SK-N-MC (cell line): ENCODE data around the gene OR1F1.

Experiments
- DNase-seq: peaks from one replicate; pipeline ENCODE4 v3.0.0-alpha.2; 2011; ENCODE audit warnings: low read depth, low spot score
- H3K27ac ChIP-seq: fragments of 200-600 bp; sonication (generic); 2 replicates; pipeline ENCODE4 v1.5.1; 2016; ENCODE audit warnings: mixed run types
- H3K36me3 ChIP-seq: fragments of 200-600 bp; sonication (generic); 2 replicates; pipeline ENCODE4 v1.6.1; 2017; ENCODE audit warnings: antibody characterized with exemption, low read length, mixed read lengths; ENCODE audit not compliant: insufficient read depth
- H3K4me3 ChIP-seq: fragments of 200-600 bp; sonication (generic); 2 replicates; pipeline ENCODE4 v1.5.1; 2016
- H3K9ac ChIP-seq: fragments of 200-600 bp; sonication (generic); 2 replicates; pipeline ENCODE4 v1.8.0; 2017; ENCODE audit warnings: mixed run types, mixed read lengths; ENCODE audit not compliant: insufficient read length
- H3K9me3 ChIP-seq: fragments of 200-600 bp; sonication (generic); 2 replicates; pipeline ENCODE4 v1.6.1; 2017; ENCODE audit warnings: low read depth, mild to moderate bottlenecking, antibody characterized with exemption, low read length, moderate library complexity, mixed read lengths
- EZH2 ChIP-seq: fragments of 200-600 bp; sonication (generic); IDR thresholded peaks from one replicate; pipeline ENCODE4 v1.6.1; 2017; ENCODE audit warnings: antibody characterized with exemption
- FOXP2 ChIP-seq: optimal IDR thresholded peaks from 2 replicates; pipeline ENCODE3; 2011; ENCODE audit warnings: mild to moderate bottlenecking, moderate library complexity; ENCODE audit not compliant: insufficient read depth; ENCODE audit errors: extremely low read length, control extremely low read depth
- POLR2AphosphoS5 ChIP-seq: IDR thresholded peaks from 2 replicates; pipeline ENCODE4 v1.6.1; 2012; ENCODE audit warnings: mild to moderate bottlenecking, low read depth, low read length, borderline replicate concordance

The OR1F1 gene

GRCh38 chr16:3149193-3149530, 38.8 kb upstream of the OR1F1 start:
- Histone ChIP-seq H3K9me3 (no peaks in the 10 kb centered on the region), H3K9ac (no peak overlapping the region)
- TF ChIP-seq FOXP2 (no peak), POLR2AphosphoS5 (no peak), EZH2 (no peak)

GRCh38 chr16:3149630-3150345, 38.2 kb upstream of the OR1F1 start:
- TF ChIP-seq POLR2AphosphoS5 (no peak), EZH2 (no peak), FOXP2 (no peak)
- Histone ChIP-seq H3K27ac (no peak overlapping the region), H3K9ac (peak overlapping the region; percentile 61), H3K4me3 (peak overlapping the region; percentile 87), H3K9me3 (no peaks in the 10 kb centered on the region), H3K36me3 (no peaks in the 10 kb centered on the region)
- DNase-seq: no peak

More at GRCh38 chr16:3149193-3149530, 38.8 kb upstream of the OR1F1 start:
- no peak overlapping the region for H3K27ac ChIP-seq
- DNase-seq: no peak
- no peaks in the 10 kb centered on the region for H3K36me3 ChIP-seq
- H3K4me3 ChIP-seq: peak overlapping the region; percentile 87; the same call in 1 of the 2 replicates

- peak overlapping the region; percentile 76 for H3K27ac ChIP-seq
- H3K4me3 ChIP-seq: peak overlapping the region; percentile 87
- TF ChIP-seq EZH2 (no peak), POLR2AphosphoS5 (0 out of 2 replicates have a peak, but pooled peaks have one; percentile 18), FOXP2 (peak; percentile 61)
- H3K9me3 ChIP-seq: no peaks in the 10 kb centered on the region
- H3K36me3 ChIP-seq: no peaks in the 10 kb centered on the region
- H3K9ac ChIP-seq: peak overlapping the region; percentile 61
- peak; percentile 96 for DNase-seq
Measured at GRCh38 chr16:3150346-3151218, 37.4 kb upstream of the OR1F1 start.

GRCh38 chr16:3152027-3152276, 36.1 kb upstream of the OR1F1 start:
- Histone ChIP-seq H3K27ac (peak overlapping the region; percentile 19; the same call in 1 of the 2 replicates), H3K36me3 (no peaks in the 10 kb centered on the region), H3K4me3 (peak overlapping the region; percentile 87), H3K9me3 (no peaks in the 10 kb centered on the region), H3K9ac (peak overlapping the region; percentile 28)
- TF ChIP-seq POLR2AphosphoS5 (no peak), FOXP2 (no peak), EZH2 (no peak)
- DNase-seq: no peak

GRCh38 chr16:3152277-3152990, 35.6 kb upstream of the OR1F1 start:
- 0 out of 2 replicates have a peak, but pooled peaks have one; percentile 20 for TF ChIP-seq POLR2AphosphoS5
- TF ChIP-seq FOXP2: no peak
- no peak for TF ChIP-seq EZH2
- peak overlapping the region; percentile 87 for H3K4me3 ChIP-seq
- H3K36me3 ChIP-seq: no peaks in the 10 kb centered on the region
- H3K9ac ChIP-seq: peak overlapping the region; percentile 28
- peak; percentile 88 for DNase-seq
- H3K9me3 ChIP-seq: no peaks in the 10 kb centered on the region
- peak overlapping the region; percentile 19; the same call in 1 of the 2 replicates for H3K27ac ChIP-seq

GRCh38 chr16:3152991-3153368, 35.0 kb upstream of the OR1F1 start:
- H3K9ac ChIP-seq: no peak overlapping the region
- no peaks in the 10 kb centered on the region for H3K36me3 ChIP-seq
- H3K9me3 ChIP-seq: no peaks in the 10 kb centered on the region
- H3K27ac ChIP-seq: no peak overlapping the region
- peak overlapping the region; percentile 87 for H3K4me3 ChIP-seq
- TF ChIP-seq EZH2: no peak
- TF ChIP-seq POLR2AphosphoS5: no peak; the same call in 1 of the 2 replicates
- no peak for TF ChIP-seq FOXP2
- DNase-seq: no peak

GRCh38 chr16:3155181-3155580, 32.8 kb upstream of the OR1F1 start:
- no peaks in the 10 kb centered on the region for H3K9me3 ChIP-seq
- H3K9ac ChIP-seq: no peak overlapping the region
- DNase-seq: no peak
- H3K27ac ChIP-seq: no peak overlapping the region
- no peak overlapping the region for H3K4me3 ChIP-seq
- TF ChIP-seq EZH2: no peak
- TF ChIP-seq FOXP2: no peak
- TF ChIP-seq POLR2AphosphoS5: no peak
- H3K36me3 ChIP-seq: no peaks in the 10 kb centered on the region

GRCh38 chr16:3155972-3156371, 32.0 kb upstream of the OR1F1 start:
- Histone ChIP-seq H3K9ac (no peak overlapping the region), H3K36me3 (no peaks in the 10 kb centered on the region), H3K27ac (no peak overlapping the region), H3K9me3 (no peaks in the 10 kb centered on the region), H3K4me3 (no peak overlapping the region)
- TF ChIP-seq POLR2AphosphoS5 (no peak), EZH2 (no peak), FOXP2 (no peak)
- DNase-seq: no peak
